ENCODE measurements around the gene CACNG1.

CACNG1 gene

DNA sequence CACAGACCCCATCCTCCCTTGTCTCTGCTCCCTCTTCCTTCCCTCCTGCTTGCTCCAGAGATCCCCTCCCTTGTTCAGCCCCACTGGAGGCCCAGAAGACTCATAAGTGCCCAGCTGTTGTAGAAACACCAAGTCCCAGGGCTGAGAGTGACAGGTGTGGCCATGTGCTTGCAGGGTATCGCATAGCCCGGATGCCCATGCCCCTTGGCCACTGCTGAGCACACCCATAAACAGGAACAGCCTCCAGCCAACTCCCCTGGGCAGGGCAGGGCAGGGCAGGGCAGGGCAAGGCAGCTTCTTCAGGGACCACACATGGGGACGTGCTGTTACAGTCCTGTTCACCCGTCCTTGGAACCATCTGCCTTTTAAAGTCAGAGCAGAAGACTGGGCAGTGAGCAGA is 2.0 kb downstream of the CACNG1 start:
- no peak for DNase-seq (ENCODE audit: low read depth in 1 of 2, low spot score in 1 of 2)
- Histone ChIP-seq H3K27me3 (ENCODE audit: insufficient read depth, poor library complexity, severe bottlenecking) (no peaks in the 10 kb centered on the region), H3K27ac (replicated peaks) (no peak overlapping the region), H3K4me3 (replicated peaks; ENCODE audit: insufficient read depth, low read length) (no peak overlapping the region)
- TF ChIP-seq, protein P1, sequence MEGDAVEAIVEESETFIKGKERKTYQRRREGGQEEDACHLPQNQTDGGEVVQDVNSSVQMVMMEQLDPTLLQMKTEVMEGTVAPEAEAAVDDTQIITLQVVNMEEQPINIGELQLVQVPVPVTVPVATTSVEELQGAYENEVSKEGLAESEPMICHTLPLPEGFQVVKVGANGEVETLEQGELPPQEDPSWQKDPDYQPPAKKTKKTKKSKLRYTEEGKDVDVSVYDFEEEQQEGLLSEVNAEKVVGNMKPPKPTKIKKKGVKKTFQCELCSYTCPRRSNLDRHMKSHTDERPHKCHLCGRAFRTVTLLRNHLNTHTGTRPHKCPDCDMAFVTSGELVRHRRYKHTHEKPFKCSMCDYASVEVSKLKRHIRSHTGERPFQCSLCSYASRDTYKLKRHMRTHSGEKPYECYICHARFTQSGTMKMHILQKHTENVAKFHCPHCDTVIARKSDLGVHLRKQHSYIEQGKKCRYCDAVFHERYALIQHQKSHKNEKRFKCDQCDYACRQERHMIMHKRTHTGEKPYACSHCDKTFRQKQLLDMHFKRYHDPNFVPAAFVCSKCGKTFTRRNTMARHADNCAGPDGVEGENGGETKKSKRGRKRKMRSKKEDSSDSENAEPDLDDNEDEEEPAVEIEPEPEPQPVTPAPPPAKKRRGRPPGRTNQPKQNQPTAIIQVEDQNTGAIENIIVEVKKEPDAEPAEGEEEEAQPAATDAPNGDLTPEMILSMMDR (IDR thresholded peaks at IDR 0.05; ENCODE audit: insufficient read depth, low read length) = no peak
- no peak for TF ChIP-seq POLR2AphosphoS5 (IDR thresholded peaks at IDR 0.05; ENCODE audit: low read depth)
- no peak for TF ChIP-seq GABPA (IDR thresholded peaks at IDR 0.05; ENCODE audit: low read depth)
- no peak for TF ChIP-seq SPI1 (IDR thresholded peaks at IDR 0.05; ENCODE audit: borderline replicate concordance, low read depth)
- TF ChIP-seq, protein P2, sequence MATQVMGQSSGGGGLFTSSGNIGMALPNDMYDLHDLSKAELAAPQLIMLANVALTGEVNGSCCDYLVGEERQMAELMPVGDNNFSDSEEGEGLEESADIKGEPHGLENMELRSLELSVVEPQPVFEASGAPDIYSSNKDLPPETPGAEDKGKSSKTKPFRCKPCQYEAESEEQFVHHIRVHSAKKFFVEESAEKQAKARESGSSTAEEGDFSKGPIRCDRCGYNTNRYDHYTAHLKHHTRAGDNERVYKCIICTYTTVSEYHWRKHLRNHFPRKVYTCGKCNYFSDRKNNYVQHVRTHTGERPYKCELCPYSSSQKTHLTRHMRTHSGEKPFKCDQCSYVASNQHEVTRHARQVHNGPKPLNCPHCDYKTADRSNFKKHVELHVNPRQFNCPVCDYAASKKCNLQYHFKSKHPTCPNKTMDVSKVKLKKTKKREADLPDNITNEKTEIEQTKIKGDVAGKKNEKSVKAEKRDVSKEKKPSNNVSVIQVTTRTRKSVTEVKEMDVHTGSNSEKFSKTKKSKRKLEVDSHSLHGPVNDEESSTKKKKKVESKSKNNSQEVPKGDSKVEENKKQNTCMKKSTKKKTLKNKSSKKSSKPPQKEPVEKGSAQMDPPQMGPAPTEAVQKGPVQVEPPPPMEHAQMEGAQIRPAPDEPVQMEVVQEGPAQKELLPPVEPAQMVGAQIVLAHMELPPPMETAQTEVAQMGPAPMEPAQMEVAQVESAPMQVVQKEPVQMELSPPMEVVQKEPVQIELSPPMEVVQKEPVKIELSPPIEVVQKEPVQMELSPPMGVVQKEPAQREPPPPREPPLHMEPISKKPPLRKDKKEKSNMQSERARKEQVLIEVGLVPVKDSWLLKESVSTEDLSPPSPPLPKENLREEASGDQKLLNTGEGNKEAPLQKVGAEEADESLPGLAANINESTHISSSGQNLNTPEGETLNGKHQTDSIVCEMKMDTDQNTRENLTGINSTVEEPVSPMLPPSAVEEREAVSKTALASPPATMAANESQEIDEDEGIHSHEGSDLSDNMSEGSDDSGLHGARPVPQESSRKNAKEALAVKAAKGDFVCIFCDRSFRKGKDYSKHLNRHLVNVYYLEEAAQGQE (IDR thresholded peaks at IDR 0.05; ENCODE audit: insufficient replicate concordance, low read depth) = no peak

DNA sequence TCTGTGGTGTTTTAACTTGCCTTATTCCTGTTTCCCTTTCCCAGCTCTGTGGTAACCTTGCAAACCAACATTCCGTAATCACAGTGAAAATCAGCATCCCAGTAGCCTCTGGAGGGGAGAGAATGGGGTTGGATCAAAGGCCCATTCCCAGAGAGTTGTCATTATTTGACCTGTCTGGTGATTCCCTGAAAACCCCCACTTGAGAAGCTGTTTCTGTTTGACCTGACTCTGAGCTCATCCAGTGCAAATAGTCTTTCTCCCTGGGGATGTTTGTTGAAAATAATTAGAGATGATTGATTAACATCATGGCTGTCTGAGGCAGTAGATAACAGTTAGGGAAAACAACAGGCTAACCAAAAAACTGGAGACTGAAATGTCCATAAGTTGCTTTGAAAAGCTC is 3.0 kb downstream of the CACNG1 start:
- Histone ChIP-seq H3K4me3 (replicated peaks; ENCODE audit: insufficient read depth, low read length) (no peak overlapping the region), H3K27ac (replicated peaks) (no peak overlapping the region), H3K27me3 (ENCODE audit: insufficient read depth, poor library complexity, severe bottlenecking) (no peaks in the 10 kb centered on the region)
- no peak for TF ChIP-seq POLR2AphosphoS5 (IDR thresholded peaks at IDR 0.05; ENCODE audit: low read depth)
- no peak for TF ChIP-seq SPI1 (IDR thresholded peaks at IDR 0.05; ENCODE audit: borderline replicate concordance, low read depth)
- TF ChIP-seq, protein P1 (IDR thresholded peaks at IDR 0.05; ENCODE audit: insufficient read depth, low read length) = no peak
- TF ChIP-seq, protein P2 (IDR thresholded peaks at IDR 0.05; ENCODE audit: insufficient replicate concordance, low read depth) = no peak
- TF ChIP-seq GABPA (IDR thresholded peaks at IDR 0.05; ENCODE audit: low read depth) = no peak
- DNase-seq (ENCODE audit: low read depth in 1 of 2, low spot score in 1 of 2) = no peak

DNA sequence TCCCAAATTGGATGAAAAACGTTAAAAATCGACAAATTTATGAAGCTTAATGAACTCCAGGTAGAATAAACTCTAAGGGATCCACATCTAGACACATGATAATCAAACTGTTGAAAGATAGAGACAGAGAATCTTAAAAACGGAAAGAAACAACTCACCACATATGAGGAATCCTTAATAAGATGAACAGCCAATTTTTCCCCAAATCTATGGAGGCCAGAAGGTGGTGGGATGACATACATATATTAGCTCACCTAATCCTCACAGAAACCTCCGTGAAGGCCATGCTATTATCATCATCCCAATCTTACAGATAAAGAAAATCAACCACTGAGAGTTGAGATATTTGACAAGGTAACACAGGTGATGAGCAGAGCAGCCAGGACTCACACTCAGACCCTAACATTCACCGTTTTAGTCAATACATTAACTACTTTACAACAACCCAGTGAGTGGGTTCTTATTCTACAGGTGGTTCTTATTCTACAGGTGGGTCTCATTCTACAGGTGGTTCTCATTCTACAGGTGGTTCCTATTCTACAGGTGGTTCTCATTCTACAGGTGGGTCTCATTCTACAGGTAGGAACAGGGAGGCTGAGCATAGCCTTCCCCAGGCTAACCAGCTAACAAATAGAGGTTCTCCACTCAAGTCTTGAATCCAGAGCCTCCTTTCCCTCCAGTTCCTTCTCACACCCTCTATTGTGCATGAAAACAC is 4.8 kb downstream of the CACNG1 start:
- Histone ChIP-seq H3K4me3 (replicated peaks; ENCODE audit: insufficient read depth, low read length) (no peak overlapping the region), H3K27me3 (ENCODE audit: insufficient read depth, poor library complexity, severe bottlenecking) (no peaks in the 10 kb centered on the region), H3K27ac (replicated peaks) (no peak overlapping the region)
- TF ChIP-seq POLR2AphosphoS5 (IDR thresholded peaks at IDR 0.05; ENCODE audit: low read depth) (no peak), GABPA (IDR thresholded peaks at IDR 0.05; ENCODE audit: low read depth) (no peak), SPI1 (IDR thresholded peaks at IDR 0.05; ENCODE audit: borderline replicate concordance, low read depth) (no peak)
- TF ChIP-seq, protein P2 (IDR thresholded peaks at IDR 0.05; ENCODE audit: insufficient replicate concordance, low read depth) = no peak
- TF ChIP-seq, protein P1 (IDR thresholded peaks at IDR 0.05; ENCODE audit: insufficient read depth, low read length) = no peak
- DNase-seq (ENCODE audit: low read depth in 1 of 2, low spot score in 1 of 2) = no peak
